ENCODE data around the gene VANGL2. TPM values are rescaled to one million over a fixed set of nuclear protein-coding genes. Genes with fewer than 3 reads are reported as not detected.

Gene VANGL2
- total and polyA plus RNA-seq, 9 of the 15 experiments (the other 6 are each of a cell fraction or from before 2014, with no cell fraction given): 0.28 to 4.0 (median 0.98) TPM

GRCh38 chr1:160367934-160368923 is 32.1 kb upstream of the VANGL2 start:
- WGBS (ENCODE audit: insufficient coverage, low coverage, missing lambda C conversion rate): 17% methylated on average over 4 of the region's 4 CpGs
- intact Hi-C loops (cut with micrococcal nuclease): no loop called here
- POLR2A ChIA-PET: interaction anchor here (0.6 to 1.8 kb wide), 9 partner anchors 10 to 270 kb away, joined by 3 to 21 read pairs (median 5); partner anchors contain the start of gene PEX19
- TF ChIP-seq ZEB2 (IDR thresholded peaks at IDR 0.05) (peak; percentile 42; the same call in 1 of the 2 replicates), CTBP1 (IDR thresholded peaks at IDR 0.05; ENCODE audit: borderline replicate concordance) (peak; percentile 90), CREM (IDR thresholded peaks at IDR 0.05; ENCODE audit: low read depth) (0 out of 2 replicates have a peak, but pooled peaks have one; percentile 12), ZNF316 (IDR thresholded peaks at IDR 0.05) (peak; percentile 78), HMG20A (CRISPR knock-in tag; conservative IDR thresholded peaks at IDR 0.05) (no peak), PKNOX1 (IDR thresholded peaks at IDR 0.05) (peak; percentile 32), CREB1 (IDR thresholded peaks at IDR 0.05) (no peak), CREB1 (CRISPR knock-in tag; IDR thresholded peaks at IDR 0.05) (no peak), MITF (IDR thresholded peaks at IDR 0.05) (no peak), XRCC5 (IDR thresholded peaks at IDR 0.05; ENCODE audit: low read depth, low read length) (no peak), TSHZ1 (CRISPR knock-in tag; IDR thresholded peaks at IDR 0.05) (no peak), EHMT2 (IDR thresholded peaks at IDR 0.05) (0 out of 2 replicates have a peak, but pooled peaks have one; percentile 26), EP300 (IDR thresholded peaks at IDR 0.05; ENCODE audit: low read length) (peak; percentile 40; the same call in 1 of the 2 replicates)

More at GRCh38 chr1:160367934-160368923, 32.1 kb upstream of the VANGL2 start:
- H3K4me1 ChIP-seq (replicated peaks in 1 of 2; ENCODE audit: control insufficient read depth in 2 of 2, insufficient read depth in 2 of 2, low read length in 2 of 2): peaks cover 22 to 33% of the 10 kb centered on the region in 2 experiments
- no peaks in the 10 kb centered on the region for H3K79me2 ChIP-seq (ENCODE audit: control insufficient read depth, insufficient read depth, low read length)
- FAIRE-seq (peak; percentile 94), ATAC-seq (peak; percentile 82), DNase-seq (ENCODE audit: extremely low read depth in 1 of 4, low spot score in 3 of 4) (peak; percentile 34 to 79 (median 58))
- H4K20me1 ChIP-seq (replicated peaks; ENCODE audit: control insufficient read depth, insufficient read depth, low read length): no peaks in the 10 kb centered on the region; the same call in 1 of the 2 replicates
- H3K27ac ChIP-seq (ENCODE audit: extremely low read depth, low read depth, low read length): peak overlapping the region; percentile 44; the same call in 2 of the 3 replicates
- CTCF ChIA-PET (ENCODE audit: low intra/inter-chr PET ratio): interaction anchor here (0.6 kb wide), 1 partner anchor 10 kb away, joined by 3 read pairs; no protein-coding TSS in a partner anchor
- H3K27me3 ChIP-seq (ENCODE audit: control insufficient read depth in 2 of 2, insufficient read depth in 2 of 2, low read length in 2 of 2): no peaks in the 10 kb centered on the region
- H3K4me3 ChIP-seq: peak overlapping the region; percentile 21; the same call in 1 of the 2 replicates
- H3K4me2 ChIP-seq (ENCODE audit: insufficient read depth, low read length): peak overlapping the region; percentile 69
- H3K9me1 ChIP-seq (ENCODE audit: control insufficient read depth, insufficient read depth, low read length): no peaks in the 10 kb centered on the region
- no peaks in the 10 kb centered on the region for H3K9me3 ChIP-seq (replicated peaks; ENCODE audit: control insufficient read depth, insufficient read depth, low read depth, low read length)
- no TSS peak for BruUV-seq (replicated peaks)
- in situ Hi-C loops (cut with MboI): no loop called here
- no peaks in the 10 kb centered on the region for H3K36me3 ChIP-seq (ENCODE audit: control insufficient read depth, insufficient read depth, low read length)
- H3K9ac ChIP-seq (ENCODE audit: insufficient read depth in 1 of 2, low read depth in 2 of 2, low read length in 2 of 2): peak overlapping the region; percentile 16 to 77; a peak in 2 of 4 replicates
- peak overlapping the region; percentile 37 for H2AFZ ChIP-seq (ENCODE audit: low read depth, low read length)

All from K562 (cell line).